SKM-1 (cell line): ENCODE measurements around the gene PDPR.
"Not testable (repeated sequence)": the region's sequence is repeated elsewhere in the genome, so short reads cannot be mapped to it uniquely, and the experiment has no call there.

Experiments
- DNase-seq: peaks from one replicate; lab custom pipeline; 2025; ENCODE audit not compliant: unreplicated experiment; lab: John Stamatoyannopoulos, UW

The PDPR gene

DNA sequence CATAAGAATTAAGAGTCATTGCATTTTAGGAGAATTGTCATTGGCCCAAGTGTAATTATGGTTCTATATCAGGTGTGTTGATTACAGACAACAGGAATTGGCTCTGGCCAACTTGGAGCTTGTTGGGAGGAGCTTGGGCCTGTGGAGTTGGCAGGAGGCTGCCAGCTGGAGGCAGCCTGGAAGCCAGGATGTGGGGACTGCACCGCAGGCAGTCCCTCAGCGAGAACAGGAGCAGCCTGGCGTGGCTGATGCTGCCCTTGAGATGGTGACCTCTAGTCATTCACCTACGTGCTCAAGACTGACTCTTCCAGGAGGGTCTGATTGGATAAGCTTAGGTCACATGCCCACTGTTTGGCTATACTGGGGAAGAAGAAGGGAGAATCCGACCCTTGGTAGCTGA lies 13.6 kb downstream of the PDPR start:
- not testable (repeated sequence) for DNase-seq

DNA sequence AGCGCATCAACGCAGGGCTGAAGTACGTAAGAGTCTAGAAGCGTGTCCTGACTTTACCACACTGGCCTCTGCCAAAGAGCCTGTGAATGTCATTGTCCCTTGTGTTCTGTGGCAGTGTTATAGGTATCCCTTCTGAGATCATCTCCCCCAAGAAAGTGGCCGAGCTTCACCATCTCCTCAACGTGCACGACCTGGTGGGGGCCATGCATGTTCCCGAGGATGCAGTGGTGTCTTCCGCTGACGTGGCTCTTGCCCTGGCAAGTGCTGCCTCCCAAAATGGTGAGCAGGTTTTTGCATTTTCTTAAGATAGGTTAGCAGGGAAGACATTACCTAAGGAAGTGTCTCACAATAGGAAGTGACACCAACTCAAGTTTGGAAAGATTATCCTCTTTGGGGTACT lies 14.7 kb downstream of the PDPR start:
- DNase-seq, result not testable (repeated sequence)

DNA sequence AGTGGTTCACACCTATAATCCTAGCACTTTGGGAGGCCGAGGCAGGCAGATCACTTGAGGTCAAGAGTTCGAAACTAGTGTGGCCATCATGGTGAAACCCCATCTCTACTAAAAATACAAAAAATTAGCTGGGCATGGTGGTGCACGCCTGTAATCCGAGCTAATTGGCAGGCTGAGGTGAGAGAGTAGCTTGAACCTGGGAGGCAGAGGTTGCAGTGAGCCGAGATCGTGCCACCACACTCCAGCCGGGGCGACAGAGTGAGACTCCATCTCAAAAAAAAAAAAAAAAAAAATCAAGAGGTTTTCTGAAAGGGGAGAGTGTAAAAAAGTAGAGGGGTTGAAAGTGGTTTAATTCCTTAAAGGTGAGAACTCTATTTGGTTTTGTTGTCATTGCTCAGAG lies 21.7 kb downstream of the PDPR start:
- DNase-seq, result not testable (repeated sequence)

DNA sequence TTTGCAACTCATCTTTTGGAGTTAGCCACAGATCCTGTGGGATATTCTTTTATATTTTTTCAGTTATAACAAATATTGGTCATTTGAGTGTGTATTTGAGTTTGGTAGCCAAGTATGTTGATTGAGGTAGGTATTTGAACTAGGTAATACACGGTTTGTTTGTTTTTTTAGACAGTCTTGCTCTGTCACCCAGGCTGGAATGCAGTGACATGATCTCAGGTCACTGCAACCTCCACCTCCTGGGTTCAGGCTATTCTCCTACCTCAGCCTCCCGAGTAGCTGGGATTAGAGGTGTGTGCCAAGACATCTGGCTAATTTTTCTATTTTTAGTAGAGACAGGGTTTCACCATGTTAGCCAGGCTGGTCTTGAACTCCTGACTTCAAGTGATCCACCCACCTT lies 22.5 kb downstream of the PDPR start:
- DNase-seq, result not testable (repeated sequence)

DNA sequence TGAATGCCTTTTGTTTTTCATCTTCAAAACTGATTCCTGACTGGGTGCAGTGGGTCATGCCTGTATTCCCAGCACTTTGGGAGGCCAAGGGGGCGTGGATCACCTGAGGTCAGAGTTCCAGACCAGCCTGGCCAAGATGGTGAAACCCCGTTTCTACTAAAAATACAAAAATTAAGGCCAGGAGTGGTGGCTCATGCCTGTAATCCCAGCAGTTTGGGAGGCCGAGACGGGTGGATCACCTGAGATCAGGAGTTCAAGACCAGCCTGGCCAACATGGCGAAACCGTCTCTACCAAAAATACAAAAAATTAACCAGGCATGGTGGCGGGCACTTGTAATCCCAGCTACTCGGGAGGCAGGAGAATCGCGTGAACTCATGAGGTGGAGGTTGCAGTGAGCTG lies 28.6 kb downstream of the PDPR start:
- not testable (repeated sequence) for DNase-seq

DNA sequence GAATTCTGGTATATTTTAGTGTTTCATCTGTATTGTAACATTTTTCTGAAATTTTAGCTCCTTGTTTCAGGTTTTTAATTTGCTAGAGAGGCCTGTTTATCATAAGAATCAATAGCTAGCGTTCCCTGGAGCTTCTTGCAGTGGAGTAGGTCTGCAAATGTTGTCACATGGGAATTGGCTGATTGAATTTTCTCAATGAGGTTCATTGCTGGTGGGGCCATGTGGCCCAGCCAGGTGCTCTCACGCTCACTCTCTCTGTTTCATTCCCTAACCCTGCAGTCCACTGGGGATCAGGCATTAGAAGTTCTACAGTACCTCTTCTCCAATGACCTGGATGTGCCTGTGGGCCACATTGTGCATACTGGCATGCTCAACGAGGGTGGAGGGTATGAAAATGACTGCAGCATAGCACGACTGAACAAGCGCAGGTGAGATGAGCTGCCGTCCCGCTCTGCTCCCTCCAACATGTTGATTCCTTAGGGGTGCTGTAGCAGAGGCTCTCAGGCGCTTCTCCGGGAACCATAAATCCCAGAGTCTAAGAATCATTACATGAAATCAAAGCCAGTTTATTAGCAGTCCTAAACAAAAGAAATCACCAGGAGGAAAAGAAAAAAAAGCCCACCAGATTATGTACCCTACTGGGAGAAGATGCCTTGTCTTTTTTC lies 29.2 kb downstream of the PDPR start:
- DNase-seq, result not testable (repeated sequence)

DNA sequence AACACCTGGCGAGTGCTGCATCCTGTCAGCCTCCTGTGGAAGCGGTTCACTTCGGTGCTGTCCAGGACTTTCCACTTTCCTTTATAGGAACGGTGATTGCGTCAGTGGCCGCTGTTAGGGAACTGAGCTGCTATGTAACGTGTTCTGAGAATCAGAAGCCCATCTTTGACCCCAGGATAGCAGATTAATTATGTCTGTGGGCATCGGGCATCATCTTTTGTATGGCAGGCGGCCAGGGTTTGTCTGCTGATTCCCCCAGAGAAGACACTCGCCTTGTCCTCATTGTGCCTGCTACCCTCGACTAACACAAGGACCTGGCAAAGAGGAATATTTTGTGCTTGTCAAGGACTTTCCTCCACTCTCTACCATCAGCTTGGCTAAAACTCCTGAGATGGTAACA lies 33.7 kb downstream of the PDPR start:
- DNase-seq, result not testable (repeated sequence)

DNA sequence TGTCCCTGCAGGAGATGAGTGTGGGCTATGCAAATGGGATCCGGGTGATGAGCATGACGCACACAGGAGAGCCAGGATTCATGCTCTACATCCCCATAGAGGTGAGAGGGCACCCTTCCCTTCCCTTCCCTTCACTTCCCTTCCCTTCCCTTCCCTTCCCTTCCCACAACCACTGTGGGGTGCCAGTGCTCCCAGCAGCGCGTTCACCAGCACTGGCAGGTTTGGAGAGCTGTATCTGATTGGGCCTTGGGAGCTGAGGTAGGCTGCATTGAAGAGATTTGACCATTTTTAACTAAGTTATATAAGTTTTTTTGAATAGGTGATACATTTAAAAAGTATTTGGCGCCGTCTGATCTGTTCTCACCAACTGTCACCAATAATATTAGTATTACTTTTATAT lies 34.3 kb downstream of the PDPR start:
- DNase-seq, result not testable (repeated sequence)

DNA sequence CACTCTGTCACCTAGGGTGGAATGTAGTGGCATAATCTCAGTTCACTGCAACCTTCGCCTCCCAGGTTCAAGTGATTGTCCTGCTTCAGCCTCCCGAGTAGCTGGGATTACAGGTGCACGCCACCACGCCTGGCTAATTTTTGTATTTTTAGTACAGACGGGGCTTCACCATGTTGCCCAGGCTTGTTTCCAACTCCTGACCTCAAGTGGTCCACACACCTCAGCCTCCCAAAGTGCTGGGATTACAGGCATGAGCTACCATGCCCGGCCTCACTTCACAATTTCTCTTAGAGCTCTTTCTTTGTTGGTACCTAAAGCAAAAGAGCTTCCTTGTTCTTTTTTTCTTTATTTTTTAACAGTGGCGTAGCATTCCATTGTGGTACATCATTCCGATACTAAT lies 35.2 kb downstream of the PDPR start:
- DNase-seq, result not testable (repeated sequence)

DNA sequence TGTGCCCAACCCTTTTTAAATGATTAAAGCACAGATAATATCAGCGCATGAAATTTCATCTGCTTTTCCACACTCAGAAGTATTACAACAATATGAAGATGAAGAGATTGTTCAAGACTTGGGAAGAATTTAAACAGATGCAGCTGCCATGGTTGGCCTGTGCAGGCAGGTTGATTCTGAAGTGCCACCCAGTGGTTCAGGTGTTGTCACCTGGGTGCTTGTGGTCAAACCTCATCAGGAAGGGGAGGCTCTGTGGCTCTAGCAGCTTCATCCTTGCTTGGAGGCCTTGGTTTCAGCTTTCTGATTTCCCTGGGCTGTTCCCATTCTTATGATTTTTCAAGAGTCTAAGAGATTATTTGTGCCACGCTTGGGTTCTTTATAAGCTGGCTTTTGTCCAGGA lies 37.3 kb downstream of the PDPR start:
- no peak for DNase-seq

DNA sequence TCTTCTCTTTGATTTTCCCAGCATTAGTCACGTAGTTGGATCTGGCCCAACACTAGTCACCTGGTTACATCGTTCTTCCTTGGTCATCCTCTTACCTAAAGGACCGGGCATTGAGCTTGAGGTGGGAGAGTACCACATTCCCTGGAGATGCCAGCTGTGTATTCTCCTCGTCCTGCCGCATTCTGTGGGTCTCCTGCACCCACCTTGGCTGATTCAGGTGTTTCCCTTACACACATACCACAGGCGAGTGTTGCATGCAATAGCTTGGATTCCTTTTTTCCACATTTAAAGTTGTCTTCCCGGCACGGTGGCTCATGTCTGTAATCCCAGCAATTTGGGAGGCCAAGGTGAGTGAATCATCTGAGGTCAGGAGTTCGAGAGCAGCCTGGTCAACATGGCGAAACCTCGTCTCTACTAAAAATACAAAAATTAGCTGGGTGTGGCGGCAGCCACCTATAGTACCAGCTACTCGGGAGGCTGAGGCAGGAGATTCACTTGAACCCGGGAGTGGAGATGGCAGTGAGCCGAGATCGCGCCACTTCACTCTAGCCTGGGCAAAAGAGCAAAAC lies 37.9 kb downstream of the PDPR start:
- DNase-seq, result no peak

DNA sequence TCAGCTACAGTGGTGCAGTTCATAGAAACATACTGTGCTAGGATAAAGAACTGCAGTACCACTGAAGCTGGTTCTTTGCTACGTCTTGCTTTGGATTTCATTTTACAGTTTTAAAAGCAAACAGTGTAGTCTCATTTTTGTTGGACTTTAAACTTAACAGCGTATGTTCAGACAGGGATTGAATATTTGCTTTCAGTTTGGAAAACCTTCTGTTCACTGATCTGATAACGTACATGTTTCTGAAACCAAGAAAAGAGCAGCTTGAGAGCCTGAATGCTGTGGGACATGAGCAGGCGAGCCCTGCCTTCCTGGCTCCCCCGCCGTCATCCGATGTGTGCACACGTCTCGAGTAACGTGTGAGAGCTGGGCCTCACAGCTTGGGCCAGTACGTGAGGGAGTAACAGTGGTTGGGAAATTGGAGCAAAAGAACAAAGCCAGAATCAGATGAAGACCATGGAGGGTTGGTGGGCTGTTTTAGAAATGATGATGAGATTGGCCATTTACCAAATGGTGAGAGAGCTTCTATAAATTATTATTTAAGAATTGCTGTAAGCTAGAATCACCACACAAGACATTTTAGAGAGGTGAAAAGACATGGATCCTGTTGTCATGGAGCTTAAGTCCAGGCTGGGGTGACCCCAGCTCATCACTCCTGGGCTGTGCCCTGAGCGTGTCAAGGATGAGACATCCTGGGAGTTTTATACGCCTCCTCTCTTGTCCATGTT lies 38.6 kb downstream of the PDPR start:
- no peak for DNase-seq

DNA sequence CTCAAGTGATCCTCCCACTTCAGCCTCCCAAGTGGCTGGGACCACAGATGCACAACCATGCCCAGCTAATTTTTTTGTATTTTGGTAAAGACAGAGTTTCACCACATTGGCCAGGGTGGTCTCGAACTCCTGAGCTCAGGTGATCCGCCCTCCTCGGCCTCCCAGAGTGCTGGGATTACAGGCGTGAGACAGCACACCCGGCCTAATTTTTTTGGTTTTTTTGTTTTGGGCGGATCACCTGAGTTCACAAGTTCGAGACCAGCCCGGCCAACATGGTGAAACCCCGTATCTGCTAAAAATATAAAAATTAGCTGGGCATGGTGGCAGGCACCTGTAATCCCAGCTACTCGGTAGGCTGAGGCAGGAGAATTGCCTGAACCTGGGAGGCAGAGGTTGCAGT lies 40.6 kb downstream of the PDPR start:
- DNase-seq, result not testable (repeated sequence)

DNA sequence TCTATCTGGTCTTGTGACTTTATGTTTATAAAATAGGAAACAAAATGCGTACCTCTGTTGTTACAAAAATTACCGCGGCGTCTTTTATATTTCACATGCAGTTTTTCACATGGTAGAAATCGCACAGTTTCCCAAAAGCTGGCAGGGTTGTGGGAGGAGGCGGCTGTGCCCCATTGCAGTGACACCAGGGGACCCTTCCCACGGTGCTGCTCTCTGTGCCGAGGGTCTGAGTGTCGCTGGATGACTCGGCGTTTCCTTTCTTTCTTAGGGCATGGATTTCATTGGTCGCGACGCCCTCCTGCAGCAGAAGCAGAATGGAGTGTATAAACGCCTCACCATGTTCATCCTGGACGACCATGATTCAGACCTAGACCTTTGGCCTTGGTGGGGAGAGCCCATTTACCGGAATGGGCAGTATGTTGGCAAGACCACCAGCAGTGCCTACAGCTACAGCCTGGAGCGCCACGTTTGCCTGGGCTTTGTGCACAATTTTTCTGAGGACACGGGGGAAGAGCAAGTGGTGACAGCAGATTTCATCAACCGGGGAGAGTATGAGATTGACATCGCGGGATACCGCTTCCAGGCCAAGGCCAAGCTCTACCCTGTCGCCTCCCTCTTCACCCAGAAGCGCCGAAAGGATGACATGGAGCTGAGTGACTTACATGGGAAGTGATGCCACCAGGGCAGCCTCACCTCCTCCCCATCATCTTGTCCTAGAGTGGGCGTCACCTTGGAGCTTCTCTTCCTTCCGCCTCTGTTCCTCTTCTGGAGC lies 42.3 kb downstream of the PDPR start:
- no peak for DNase-seq

DNA sequence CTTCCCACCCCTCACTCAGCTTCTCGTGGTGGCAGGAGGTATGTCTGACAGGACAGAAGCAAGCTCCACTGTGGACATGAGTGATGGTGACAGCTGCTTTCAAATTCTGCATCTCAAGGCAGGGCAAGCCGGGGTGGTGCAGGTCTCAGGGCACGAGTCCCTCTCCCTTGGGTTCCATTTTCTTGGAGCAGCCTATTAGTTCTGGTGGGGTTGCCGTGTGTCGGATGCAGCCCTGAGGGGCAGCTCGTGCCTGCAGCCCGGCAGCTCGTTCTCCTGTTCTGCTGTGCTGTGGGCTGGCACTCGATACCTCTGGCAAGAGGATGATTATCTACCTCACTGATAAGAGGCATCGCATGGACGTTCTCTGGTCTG lies 43.0 kb downstream of the PDPR start:
- DNase-seq, result no peak

DNA sequence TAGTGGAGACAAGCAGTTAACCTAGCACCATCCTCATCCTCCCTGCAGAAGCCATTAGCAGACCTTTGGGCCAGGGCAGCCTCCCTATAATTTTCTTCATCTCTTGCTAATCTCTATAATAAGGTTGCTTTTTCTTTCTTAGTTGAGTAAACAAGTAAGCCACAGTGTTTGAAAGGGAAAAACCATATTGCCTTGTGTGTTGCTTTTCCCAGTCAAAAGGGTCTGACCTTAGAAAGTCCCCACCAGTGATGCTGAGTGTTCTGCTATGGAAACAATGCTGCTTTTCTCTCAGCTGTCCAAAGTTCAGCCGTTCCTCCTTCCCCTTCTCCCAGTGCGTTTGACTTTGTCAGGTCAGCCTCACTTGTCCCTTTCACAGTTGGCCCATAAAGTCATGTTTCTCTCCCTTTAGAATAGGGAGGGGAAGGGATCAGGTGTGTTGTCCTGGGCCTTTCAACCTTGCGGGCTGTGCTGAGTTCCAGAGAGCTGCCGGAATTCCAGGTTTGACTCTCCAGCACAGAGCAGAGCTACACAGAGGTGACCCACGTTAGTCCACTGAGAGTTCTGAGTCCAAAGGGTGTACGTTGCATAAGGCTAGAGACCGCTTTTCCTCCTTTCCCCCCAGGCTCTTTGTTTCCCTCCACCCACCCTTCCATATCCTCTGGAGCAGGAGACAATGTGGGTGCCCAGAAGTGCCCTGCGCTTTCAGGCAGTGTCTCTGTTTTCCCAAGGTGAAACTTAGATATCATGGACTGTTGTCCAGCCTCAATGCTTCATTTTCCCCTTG lies 43.5 kb downstream of the PDPR start:
- no peak for DNase-seq

DNA sequence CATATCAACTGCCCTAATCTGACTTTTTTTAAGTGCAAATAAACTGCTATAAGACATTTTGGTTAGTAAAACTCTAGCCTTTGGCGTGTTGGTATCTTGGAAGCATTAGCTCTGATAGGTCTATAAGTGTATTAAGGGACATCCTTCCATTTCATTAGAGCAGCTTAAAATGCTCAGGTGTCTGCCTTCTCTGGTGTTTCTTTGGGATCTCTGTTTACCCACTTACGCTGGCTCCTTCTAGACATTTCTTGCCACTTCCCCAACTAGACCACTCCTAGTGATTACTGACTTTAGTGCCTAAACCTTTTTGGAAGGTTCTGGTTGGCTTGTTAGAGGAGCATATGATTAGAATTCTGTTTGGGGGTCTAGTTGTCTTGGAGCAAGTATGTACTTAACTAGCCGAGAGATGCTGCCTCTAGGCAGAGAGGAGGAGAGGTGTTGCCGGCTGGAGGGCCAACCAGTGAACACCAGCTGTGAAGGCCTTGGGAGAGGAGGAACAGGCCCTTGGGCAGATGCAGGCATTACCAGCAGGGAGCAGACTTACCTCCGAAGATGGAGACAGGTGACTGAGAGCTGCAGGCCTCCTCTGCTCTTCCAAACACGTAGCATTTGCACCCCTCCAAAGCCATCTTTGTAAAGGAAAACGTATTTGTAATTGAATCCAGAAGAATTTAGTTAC lies 44.3 kb downstream of the PDPR start:
- no peak for DNase-seq

DNA sequence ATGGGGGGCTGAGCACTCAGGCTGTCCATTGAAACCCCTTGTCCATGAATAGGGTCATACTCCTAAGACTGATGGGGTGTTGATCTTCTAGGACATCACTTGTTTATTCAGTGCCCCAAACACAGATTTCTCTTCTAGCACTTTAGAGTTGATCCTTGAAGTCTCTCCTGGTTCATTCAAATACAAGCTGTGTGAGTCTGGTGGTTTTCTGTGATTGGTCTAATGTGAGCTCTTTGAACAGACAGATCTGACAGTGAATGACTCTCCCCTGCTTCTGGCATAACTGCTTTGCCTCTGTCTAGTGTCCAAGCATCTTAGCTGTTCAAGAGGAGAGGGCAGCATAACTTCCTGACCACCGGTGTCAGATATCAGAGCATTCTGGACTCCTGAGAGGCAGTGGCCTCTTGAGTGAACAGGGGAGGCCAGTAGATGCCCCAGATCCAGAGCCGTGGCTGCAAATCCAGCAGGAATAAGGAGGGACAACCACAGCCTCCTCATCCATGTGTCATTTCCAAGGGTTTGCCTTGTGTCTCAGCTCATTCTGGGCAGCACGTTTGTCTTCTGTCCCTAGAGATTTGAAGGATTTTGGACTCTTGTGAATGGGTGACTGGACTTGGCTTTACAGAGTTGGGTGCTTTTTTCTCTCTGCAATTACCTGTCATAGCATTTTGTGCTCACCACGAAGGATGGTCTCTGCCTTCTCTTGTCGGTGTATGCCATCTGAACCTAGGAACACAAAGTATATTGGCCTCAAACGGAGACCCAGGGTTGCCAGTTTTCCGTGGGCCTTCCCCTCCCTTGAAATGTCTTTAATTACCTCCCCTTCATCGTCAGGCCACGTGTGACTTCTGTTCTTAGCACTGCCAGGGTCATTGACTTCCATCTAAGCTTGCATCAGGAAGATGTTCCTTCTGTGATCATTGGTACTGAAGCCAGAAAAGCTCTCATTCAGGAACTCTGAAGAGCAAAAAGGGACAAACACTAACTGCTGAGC lies 45.5 kb downstream of the PDPR start:
- no peak for DNase-seq

DNA sequence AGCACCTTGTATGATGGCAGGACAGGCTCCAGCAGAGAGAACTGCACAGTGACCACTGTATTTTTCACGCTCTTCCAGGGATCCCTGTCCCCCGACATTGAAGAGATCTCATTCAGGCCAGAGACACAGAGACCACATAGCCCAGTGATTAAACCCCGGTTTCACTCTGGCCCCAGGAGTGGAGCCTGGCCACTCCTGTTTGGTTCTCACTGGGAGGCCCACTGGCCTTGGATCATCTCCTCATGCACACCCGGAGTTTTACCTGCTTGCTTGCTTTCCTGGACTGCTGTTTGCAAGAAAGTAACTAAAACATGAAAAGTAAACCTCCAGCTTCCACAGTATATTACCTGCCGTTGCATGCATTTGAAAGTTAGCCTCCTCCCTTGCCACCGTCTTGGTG lies 46.3 kb downstream of the PDPR start:
- DNase-seq, result no peak
